Measurements from ENCODE around the gene PDCD4. TPM values are rescaled to one million over a fixed set of nuclear protein-coding genes. Genes with fewer than 3 reads are reported as not detected.

Gene PDCD4
- total RNA-seq, 1 donor from 2014 or later: 74.2 TPM

- Histone ChIP-seq H3K27me3 (ENCODE audit: low read depth) (no peaks in the 10 kb centered on the region), H3K9me3 (no peaks in the 10 kb centered on the region), H3K4me1 (no peaks in the 10 kb centered on the region), H3K27ac (no peak overlapping the region), H3K4me3 (no peak overlapping the region), H3K36me3 (peaks cover 78% of the 10 kb centered on the region)
- no peak for TF ChIP-seq CTCF (IDR thresholded peaks at IDR 0.05)
- DNase-seq (no peak), ATAC-seq (no peak)
- intact Hi-C loops (cut with DNase I): loop anchor here (10.0 kb wide), 1 partner anchor 92 kb away; no protein-coding TSS in a partner anchor
Observed at GRCh38 chr10:110897184-110897583, 25.5 kb downstream of the PDCD4 start.

DNA sequence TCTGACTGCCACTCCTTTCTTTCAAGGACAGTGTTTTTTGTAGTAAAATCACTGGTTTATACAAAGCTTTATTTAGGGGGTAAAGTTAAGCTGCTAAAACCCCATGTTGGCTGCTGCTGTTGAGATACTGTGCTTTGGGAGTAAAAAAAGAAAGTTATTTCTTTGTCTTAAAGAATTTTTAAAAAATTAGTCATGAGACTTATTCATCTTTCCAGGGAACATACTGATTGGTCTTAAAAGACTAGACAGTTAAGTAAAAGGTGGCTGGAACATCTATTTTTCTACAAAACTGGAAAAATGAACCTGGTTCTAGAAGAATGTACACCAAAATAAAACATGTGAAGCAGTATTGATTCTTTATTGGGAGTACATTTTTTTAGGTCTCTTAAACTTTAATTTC, 26.7 kb downstream of the PDCD4 start:
- no peak for DNase-seq
- peaks cover 74% of the 10 kb centered on the region for H3K36me3 ChIP-seq
- no peaks in the 10 kb centered on the region for H3K27me3 ChIP-seq (ENCODE audit: low read depth)
- H3K27ac ChIP-seq: no peak overlapping the region
- TF ChIP-seq CTCF (IDR thresholded peaks at IDR 0.05): no peak
- intact Hi-C loops (cut with DNase I): loop anchor here (10.0 kb wide), 1 partner anchor 94 kb away; no protein-coding TSS in a partner anchor
- H3K4me1 ChIP-seq: no peaks in the 10 kb centered on the region
- no peak for ATAC-seq
- no peak overlapping the region for H3K4me3 ChIP-seq
- no peaks in the 10 kb centered on the region for H3K9me3 ChIP-seq

DNA sequence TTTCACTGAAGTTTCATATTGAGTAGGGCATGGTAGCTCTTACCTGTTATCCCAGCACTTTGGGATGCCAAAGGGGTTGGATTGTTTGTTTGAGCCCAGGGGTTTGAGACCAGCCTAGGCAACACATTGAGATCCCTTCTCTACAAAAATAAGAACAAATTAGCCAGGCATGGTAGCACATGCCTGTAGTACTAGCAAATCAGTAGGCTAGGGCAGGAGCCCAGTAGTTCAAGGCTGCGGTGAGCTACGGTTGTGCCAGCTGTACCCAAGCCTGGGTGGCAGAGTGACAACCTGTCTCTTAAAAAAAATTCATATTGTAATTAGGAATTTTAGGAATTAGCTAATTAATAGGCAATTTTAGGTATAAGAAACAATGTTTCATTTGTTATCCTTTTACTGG, 29.3 kb downstream of the PDCD4 start:
- DNase-seq (no peak), ATAC-seq (no peak)
- no peak overlapping the region for H3K27ac ChIP-seq
- TF ChIP-seq CTCF (IDR thresholded peaks at IDR 0.05): no peak
- intact Hi-C loops (cut with DNase I): no loop called here
- H3K4me3 ChIP-seq: no peak overlapping the region
- no peaks in the 10 kb centered on the region for H3K4me1 ChIP-seq
- no peaks in the 10 kb centered on the region for H3K27me3 ChIP-seq (ENCODE audit: low read depth)
- H3K9me3 ChIP-seq: no peaks in the 10 kb centered on the region
- H3K36me3 ChIP-seq: peaks cover 53% of the 10 kb centered on the region

- Histone ChIP-seq H3K9me3 (no peaks in the 10 kb centered on the region), H3K4me1 (no peaks in the 10 kb centered on the region), H3K27ac (no peak overlapping the region), H3K4me3 (no peak overlapping the region), H3K27me3 (ENCODE audit: low read depth) (no peaks in the 10 kb centered on the region), H3K36me3 (peaks cover 44% of the 10 kb centered on the region)
- no peak for ATAC-seq
- no peak for TF ChIP-seq CTCF (IDR thresholded peaks at IDR 0.05)
- no peak for DNase-seq
- intact Hi-C loops (cut with DNase I): no loop called here
Observed at GRCh38 chr10:110901954-110902819, 30.5 kb downstream of the PDCD4 start.

DNA sequence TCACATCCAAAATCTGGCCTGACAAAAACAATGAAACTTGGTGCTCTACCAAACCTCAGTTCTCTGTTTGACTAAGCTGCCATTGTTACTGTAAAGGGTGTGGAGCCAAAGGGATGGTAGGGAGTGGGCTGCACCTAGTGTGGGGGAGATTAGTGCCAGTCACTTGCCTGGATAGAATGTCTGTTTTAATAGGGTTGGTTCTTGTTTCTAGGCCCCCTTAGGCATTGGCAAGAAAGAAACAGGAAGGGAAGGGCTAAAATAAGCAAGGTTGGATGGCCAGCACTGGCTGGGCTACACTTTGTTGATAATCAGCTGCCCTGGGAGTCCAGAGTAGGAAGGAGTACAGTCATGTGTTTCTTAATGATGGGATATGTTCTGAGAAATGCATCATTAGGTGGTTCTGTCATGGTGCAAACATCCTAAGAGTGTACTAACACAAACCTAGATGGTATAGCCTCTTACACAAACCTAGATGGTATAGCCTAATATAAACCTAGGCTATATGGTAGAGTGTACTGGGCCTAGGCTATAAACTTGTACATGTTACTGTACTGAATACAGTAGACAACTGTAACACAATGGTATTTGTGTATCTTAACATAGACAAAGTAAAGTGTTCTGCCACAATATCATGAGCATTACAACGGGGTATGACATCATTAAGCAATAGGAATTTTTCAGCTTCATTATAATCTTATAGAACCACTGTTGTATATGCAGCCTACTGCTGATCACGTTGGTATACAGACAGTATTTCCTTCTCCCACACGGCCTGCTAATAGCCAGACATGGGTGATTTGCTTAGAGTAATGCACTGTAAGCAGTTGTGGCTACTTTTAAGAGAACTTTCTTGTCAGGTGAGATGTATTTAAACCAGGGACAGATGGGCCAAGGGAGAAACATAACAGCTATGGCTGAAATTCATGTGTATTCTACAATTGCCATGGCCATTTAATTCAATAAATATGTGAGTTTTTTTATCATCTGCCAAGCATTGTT, 31.9 kb downstream of the PDCD4 start:
- no peak overlapping the region for H3K4me3 ChIP-seq
- DNase-seq (no peak), ATAC-seq (peak in 1 of 2 donors; percentile 27)
- no peaks in the 10 kb centered on the region for H3K27me3 ChIP-seq (ENCODE audit: low read depth)
- TF ChIP-seq CTCF (IDR thresholded peaks at IDR 0.05): no peak
- no peaks in the 10 kb centered on the region for H3K4me1 ChIP-seq
- no peak overlapping the region for H3K27ac ChIP-seq
- no peaks in the 10 kb centered on the region for H3K9me3 ChIP-seq
- intact Hi-C loops (cut with DNase I): no loop called here
- H3K36me3 ChIP-seq: peaks cover 30% of the 10 kb centered on the region

Measured in lower lobe of right lung (tissue), 2 donors.